ENCODE measurements around the gene ZNF586.
"Not testable (repeated sequence)": the region's sequence is repeated elsewhere in the genome, so short reads cannot be mapped to it uniquely, and the experiment has no call there.

ZNF586 gene

GRCh38 chr19:57821501-57821900 is 52.0 kb downstream of the ZNF586 start:
- in situ Hi-C loops (cut with HindIII; ENCODE audit: low sequenced_read_pairs) = not testable (repeated sequence)

GRCh38 chr19:57823155-57823554 is 53.7 kb downstream of the ZNF586 start:
- in situ Hi-C loops (cut with HindIII; ENCODE audit: low sequenced_read_pairs) = not testable (repeated sequence)

- in situ Hi-C loops (cut with HindIII; ENCODE audit: low sequenced_read_pairs) = not testable (repeated sequence)
Observed at GRCh38 chr19:57823608-57824007, 54.1 kb downstream of the ZNF586 start.

- in situ Hi-C loops (cut with HindIII; ENCODE audit: low sequenced_read_pairs) = no loop called here
Observed at GRCh38 chr19:57825511-57825910, 56.0 kb downstream of the ZNF586 start.

GRCh38 chr19:57829316-57829715 is 59.8 kb downstream of the ZNF586 start:
- in situ Hi-C loops (cut with HindIII; ENCODE audit: low sequenced_read_pairs) = no loop called here

- in situ Hi-C loops (cut with HindIII; ENCODE audit: low sequenced_read_pairs) = no loop called here
Observed at GRCh38 chr19:57830071-57830602, 60.7 kb downstream of the ZNF586 start, which contains the start of gene ZNF587B. ZNF587B (plus strand) TSS chr19:57830299; CDS start chr19:57830529, 230 bp downstream.
